Fibroblast of lung (primary cell): ENCODE results near the gene BBC3. TPM values are rescaled to one million over a fixed set of nuclear protein-coding genes. Genes with fewer than 3 reads are reported as not detected.

Experiments
- DNase-seq, 2 donors: peaks; one replicate each; pipeline versions ENCODE4 v3.0.0 to v3.0.0-alpha.2; 2010; ENCODE audit warnings: low read depth in 2 of 2
- H2AFZ ChIP-seq: 2 replicates; pipeline ENCODE4 v1.5.1; 2012; ENCODE audit warnings: low read length, control low read depth, inconsistent platforms
- H3K27ac ChIP-seq: 2 replicates; pipeline ENCODE4 v1.5.1; 2011; ENCODE audit warnings: low read length, control low read depth; ENCODE audit not compliant: insufficient read depth
- H3K27me3 ChIP-seq: 2 replicates; pipeline ENCODE4 v1.5.1; 2011; ENCODE audit warnings: mild to moderate bottlenecking, low read length; ENCODE audit not compliant: control insufficient read depth, insufficient read depth
- H3K36me3 ChIP-seq: 2 replicates; pipeline ENCODE4 v1.5.1; 2011; ENCODE audit warnings: low read length; ENCODE audit not compliant: control insufficient read depth, insufficient read depth
- H3K4me1 ChIP-seq: 2 replicates; pipeline ENCODE4 v1.5.1; 2011; ENCODE audit warnings: low read length; ENCODE audit not compliant: control insufficient read depth, insufficient read depth; ENCODE audit errors: extremely low read depth
- H3K4me2 ChIP-seq: 2 replicates; pipeline ENCODE4 v1.5.1; 2011; ENCODE audit warnings: low read length, control low read depth; ENCODE audit not compliant: insufficient read depth; ENCODE audit errors: extremely low read depth
- H3K4me3 ChIP-seq, 4 experiments: fragments of 200-600 bp in 1 of 4; sonication (generic) in 1 of 4; replicated peaks in 1 of 4; 2 replicates each; pipeline ENCODE4 v1.5.1; 2011 to 2016; ENCODE audit warnings: low read length in 4 of 4, low read depth in 3 of 4, mild to moderate bottlenecking in 3 of 4, control low read depth in 2 of 4, inconsistent platforms in 1 of 4, mixed read lengths in 1 of 4; ENCODE audit not compliant: insufficient read depth in 1 of 4; ENCODE audit errors: control extremely low read depth in 1 of 4
- H3K79me2 ChIP-seq: 2 replicates; pipeline ENCODE4 v1.5.1; 2012; ENCODE audit warnings: mild to moderate bottlenecking, low read length, inconsistent platforms; ENCODE audit not compliant: control insufficient read depth, insufficient read depth
- H3K9ac ChIP-seq: 2 replicates; pipeline ENCODE4 v1.5.1; 2011; ENCODE audit warnings: mild to moderate bottlenecking, low read length, control low read depth; ENCODE audit not compliant: insufficient read depth
- H3K9me3 ChIP-seq: 2 replicates; pipeline ENCODE4 v1.5.1; 2012; ENCODE audit warnings: low read depth, low read length; ENCODE audit not compliant: control insufficient read depth, insufficient read depth
- H4K20me1 ChIP-seq: 2 replicates; pipeline ENCODE4 v1.5.1; 2011; ENCODE audit warnings: low read length; ENCODE audit not compliant: control insufficient read depth, insufficient read depth; ENCODE audit errors: extremely low read depth
- EZH2 ChIP-seq: IDR thresholded peaks from 2 replicates; pipeline ENCODE4 v1.5.1; 2012; ENCODE audit warnings: low read length, control low read depth, mild to moderate bottlenecking; ENCODE audit errors: missing control alignments
- polyA plus RNA-seq, 2 donors: library from polyadenylated mRNA; depleted of rRNA in 1 of 2; stranded (reverse) in 1 of 2; unstranded in 1 of 2; fragments of >200 nt; gene quantifications; 2 replicates each; pipeline ENCODE4 v1.2.1, GENCODE V29; 2011 to 2012; ENCODE audit warnings: missing spikeins in 1 of 2
- total RNA-seq: library from RNA; depleted of rRNA; stranded (reverse); fragments of >200 nt; gene quantifications from 2 replicates; pipeline ENCODE4 v1.2.1, GENCODE V29; 2014
- TF ChIP-seq, protein P1 (sequence below), 2 donors: IDR thresholded peaks in 1 of 2; conservative IDR thresholded peaks in 1 of 2; 1 replicate in 1 of 2; 2 replicates in 1 of 2; pipeline ENCODE4 v1.5.1; 2011 to 2012; ENCODE audit warnings: low read length in 2 of 2, control low read depth in 1 of 2, inconsistent platforms in 1 of 2, low read depth in 1 of 2, mild to moderate bottlenecking in 1 of 2

BBC3 gene
- total and polyA plus RNA-seq, 2 donors (not counting 1 experiment from before 2014, with no cell fraction given) = 2.4 to 37.7 TPM

GRCh38 chr19:47197141-47197540 lies 33.9 kb downstream of the BBC3 start:
- no peaks in the 10 kb centered on the region for H4K20me1 ChIP-seq
- peaks cover 10% of the 10 kb centered on the region for H3K36me3 ChIP-seq
- DNase-seq = no peak
- TF ChIP-seq, protein P1, sequence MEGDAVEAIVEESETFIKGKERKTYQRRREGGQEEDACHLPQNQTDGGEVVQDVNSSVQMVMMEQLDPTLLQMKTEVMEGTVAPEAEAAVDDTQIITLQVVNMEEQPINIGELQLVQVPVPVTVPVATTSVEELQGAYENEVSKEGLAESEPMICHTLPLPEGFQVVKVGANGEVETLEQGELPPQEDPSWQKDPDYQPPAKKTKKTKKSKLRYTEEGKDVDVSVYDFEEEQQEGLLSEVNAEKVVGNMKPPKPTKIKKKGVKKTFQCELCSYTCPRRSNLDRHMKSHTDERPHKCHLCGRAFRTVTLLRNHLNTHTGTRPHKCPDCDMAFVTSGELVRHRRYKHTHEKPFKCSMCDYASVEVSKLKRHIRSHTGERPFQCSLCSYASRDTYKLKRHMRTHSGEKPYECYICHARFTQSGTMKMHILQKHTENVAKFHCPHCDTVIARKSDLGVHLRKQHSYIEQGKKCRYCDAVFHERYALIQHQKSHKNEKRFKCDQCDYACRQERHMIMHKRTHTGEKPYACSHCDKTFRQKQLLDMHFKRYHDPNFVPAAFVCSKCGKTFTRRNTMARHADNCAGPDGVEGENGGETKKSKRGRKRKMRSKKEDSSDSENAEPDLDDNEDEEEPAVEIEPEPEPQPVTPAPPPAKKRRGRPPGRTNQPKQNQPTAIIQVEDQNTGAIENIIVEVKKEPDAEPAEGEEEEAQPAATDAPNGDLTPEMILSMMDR (conservative IDR thresholded peaks at IDR 0.05 in 1 of 2, IDR thresholded peaks at IDR 0.05 in 1 of 2; ENCODE audit: low read depth in 1 of 2, low read length in 2 of 2) = no peak
- no peak for TF ChIP-seq EZH2
- H3K9me3 ChIP-seq = no peaks in the 10 kb centered on the region
- H3K79me2 ChIP-seq = peaks cover under 1% of the 10 kb centered on the region
- no peak overlapping the region for H2AFZ ChIP-seq
- H3K9ac ChIP-seq = no peak overlapping the region
- H3K4me1 ChIP-seq = no peaks in the 10 kb centered on the region
- no peak overlapping the region for H3K27ac ChIP-seq
- H3K4me3 ChIP-seq = no peak overlapping the region
- no peaks in the 10 kb centered on the region for H3K27me3 ChIP-seq
- H3K4me2 ChIP-seq = no peak overlapping the region

DNA sequence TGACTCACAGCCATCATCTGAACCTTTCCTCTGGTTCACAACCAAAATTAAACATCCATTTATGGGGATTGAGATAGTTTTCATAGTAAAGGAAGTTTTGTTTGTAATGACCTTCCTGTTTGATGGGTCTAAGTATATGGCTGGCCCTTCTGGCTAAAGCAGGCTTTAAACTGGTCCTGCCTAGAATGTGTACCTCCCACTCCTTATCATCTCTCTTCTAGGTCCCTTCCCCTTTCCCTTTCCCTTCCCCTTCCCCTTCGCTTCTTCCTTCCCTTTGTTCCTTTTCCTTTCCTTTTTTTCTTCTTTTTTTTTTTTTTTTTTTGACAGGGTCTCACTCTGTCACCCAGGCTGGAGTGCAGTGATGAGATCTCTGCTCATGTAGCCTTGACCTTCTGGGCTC lies 35.6 kb downstream of the BBC3 start:
- no peak for TF ChIP-seq EZH2
- TF ChIP-seq, protein P1 (conservative IDR thresholded peaks at IDR 0.05 in 1 of 2, IDR thresholded peaks at IDR 0.05 in 1 of 2; ENCODE audit: low read depth in 1 of 2, low read length in 2 of 2) = no peak

GRCh38 chr19:47190167-47190727 lies 40.8 kb downstream of the BBC3 start:
- Histone ChIP-seq H3K36me3 (no peaks in the 10 kb centered on the region), H3K9me3 (no peaks in the 10 kb centered on the region), H3K4me3 (no peak overlapping the region), H3K4me1 (peaks cover 7% of the 10 kb centered on the region), H3K9ac (no peak overlapping the region), H2AFZ (no peak overlapping the region), H3K79me2 (peaks cover 2% of the 10 kb centered on the region), H3K27ac (peak overlapping the region; percentile 7), H4K20me1 (no peaks in the 10 kb centered on the region), H3K27me3 (no peaks in the 10 kb centered on the region), H3K4me2 (peak overlapping the region; percentile 11)
- peak; percentile 85 to 89 for DNase-seq
- TF ChIP-seq EZH2 = no peak
- TF ChIP-seq, protein P1 (conservative IDR thresholded peaks at IDR 0.05 in 1 of 2, IDR thresholded peaks at IDR 0.05 in 1 of 2; ENCODE audit: low read depth in 1 of 2, low read length in 2 of 2) = no peak

More for the DNA sequence above, 35.6 kb downstream of the BBC3 start:
- no peaks in the 10 kb centered on the region for H3K9me3 ChIP-seq
- H3K9ac ChIP-seq = no peak overlapping the region
- no peak for DNase-seq
- H3K27ac ChIP-seq = no peak overlapping the region
- no peaks in the 10 kb centered on the region for H3K27me3 ChIP-seq
- peaks cover 10% of the 10 kb centered on the region for H3K36me3 ChIP-seq
- no peak overlapping the region for H3K4me2 ChIP-seq
- H3K4me1 ChIP-seq = peaks cover under 1% of the 10 kb centered on the region
- no peaks in the 10 kb centered on the region for H4K20me1 ChIP-seq
- H3K4me3 ChIP-seq = no peak overlapping the region
- H2AFZ ChIP-seq = no peak overlapping the region
- peaks cover 2% of the 10 kb centered on the region for H3K79me2 ChIP-seq
